HG03108 (cell line): ENCODE measurements around the gene SLC9A8.

Experiments
- ATAC-seq: cut with Tn5 transposase; IDR thresholded peaks from one replicate; pipeline ENCODE4 v1.9.1; 2021; ENCODE audit warnings: moderate library complexity; ENCODE audit not compliant: unreplicated experiment

SLC9A8 gene

GRCh38 chr20:49786196-49786595, 26.4 kb upstream of the SLC9A8 start:
- ATAC-seq: no peak

DNA sequence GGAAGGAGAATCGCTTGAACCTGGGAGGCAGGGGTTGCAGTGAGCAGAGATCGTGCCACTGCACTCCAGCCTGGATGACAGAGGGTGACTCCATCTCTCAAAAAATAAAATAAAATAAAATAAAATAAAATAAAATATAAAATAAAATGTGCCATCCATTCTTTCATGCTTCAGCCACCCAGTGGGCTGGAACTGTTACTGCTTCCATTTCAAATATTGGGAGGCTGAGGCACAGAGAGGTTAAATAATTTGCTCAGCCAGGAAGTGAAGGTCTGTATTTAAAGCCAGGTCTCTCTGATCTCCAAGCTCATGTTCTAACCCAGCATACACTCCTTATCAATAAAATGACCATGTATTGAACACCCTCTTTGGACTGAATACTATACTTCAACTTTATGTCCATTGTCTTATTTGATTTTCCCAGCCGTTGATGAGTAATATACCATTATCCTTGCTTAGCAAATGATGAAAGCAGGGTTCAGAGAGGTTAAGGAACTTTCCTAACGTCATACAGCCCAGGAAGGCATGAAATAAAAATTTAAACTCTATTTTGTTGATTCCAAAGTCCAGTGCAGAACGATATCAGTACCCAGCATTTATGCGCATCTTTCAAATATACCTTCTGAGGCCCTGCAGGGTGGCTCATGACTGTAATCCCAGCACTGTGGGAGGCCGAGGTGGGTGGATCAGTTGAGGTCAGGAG, 25.8 kb upstream of the SLC9A8 start:
- no peak for ATAC-seq

DNA sequence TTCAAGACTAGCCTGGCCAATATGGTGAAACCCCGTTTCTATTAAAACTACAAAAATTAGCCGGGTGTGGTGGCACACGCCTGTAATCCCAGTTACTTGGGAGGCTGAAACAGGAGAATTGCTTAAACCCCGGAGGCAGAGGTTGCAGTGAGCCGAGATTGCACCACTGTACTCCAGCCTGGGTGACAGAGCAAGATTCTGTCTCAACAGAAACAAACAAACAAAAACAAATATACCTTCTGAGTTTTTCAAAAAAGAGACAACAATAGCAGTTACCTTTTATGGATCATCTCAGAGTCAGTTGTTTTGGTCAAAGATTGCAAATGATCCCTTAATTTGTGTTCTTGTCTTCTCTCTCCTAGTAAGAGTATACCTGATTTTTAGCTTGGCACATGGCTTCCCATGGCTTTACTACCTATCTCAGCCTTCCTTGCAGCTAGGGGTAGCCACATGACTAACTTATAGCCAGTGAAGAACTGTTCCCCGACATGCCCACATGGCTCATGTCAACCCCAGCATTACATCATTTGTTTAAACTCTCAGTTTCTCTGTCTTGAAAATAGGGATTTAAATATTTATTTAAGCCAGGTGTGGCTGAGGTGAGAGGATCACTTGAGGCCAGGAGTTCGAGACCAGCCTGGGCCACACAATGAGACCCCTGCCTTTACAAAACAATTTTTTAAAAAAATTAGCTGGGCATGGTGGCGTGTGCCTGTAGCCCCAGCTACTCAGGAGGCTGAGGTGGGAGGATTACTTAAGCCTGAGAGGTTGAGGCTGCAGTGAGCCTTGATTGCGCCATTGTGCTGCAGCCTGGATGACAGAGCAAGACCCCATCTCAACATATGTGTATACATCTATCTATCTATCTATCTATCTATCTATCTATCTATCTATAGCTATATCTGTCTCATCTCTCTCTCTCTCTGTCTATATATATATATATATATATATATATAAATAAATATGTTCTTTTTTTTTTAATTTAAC, 25.0 kb upstream of the SLC9A8 start:
- no peak for ATAC-seq

DNA sequence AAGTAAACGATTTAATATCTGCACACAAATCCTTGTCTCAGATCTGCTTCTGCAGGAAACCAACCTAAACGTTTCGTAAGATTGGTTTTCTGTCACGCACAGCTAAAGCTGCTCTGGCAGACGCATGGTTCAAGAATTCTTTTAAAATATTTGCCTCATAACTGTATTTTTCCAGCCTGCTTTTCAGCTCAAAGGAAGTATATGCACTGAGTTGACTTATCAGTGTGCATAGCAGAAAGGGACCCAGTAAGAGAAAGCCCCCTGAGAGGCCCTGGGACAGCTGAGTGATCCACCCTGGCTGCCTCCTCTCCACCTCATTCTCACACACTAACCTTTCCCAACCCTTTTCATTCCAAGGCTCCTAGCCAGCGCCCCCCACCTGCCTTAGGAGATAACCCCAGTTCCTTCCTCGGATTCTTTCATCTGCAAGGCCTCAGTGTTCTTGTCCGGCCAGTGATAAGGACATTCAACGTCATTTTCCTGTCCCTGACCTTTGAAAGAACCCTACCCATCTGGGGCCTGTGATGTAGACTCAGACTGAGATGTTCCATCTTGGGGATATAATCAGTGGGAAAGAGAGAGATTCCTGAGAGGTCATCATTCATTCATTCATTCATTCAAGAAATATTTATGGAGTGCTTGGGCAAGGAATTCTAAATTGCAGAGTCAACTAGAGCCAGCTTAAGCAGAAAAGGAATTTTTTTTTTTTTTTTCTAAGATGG, 22.4 kb upstream of the SLC9A8 start:
- no peak for ATAC-seq

DNA sequence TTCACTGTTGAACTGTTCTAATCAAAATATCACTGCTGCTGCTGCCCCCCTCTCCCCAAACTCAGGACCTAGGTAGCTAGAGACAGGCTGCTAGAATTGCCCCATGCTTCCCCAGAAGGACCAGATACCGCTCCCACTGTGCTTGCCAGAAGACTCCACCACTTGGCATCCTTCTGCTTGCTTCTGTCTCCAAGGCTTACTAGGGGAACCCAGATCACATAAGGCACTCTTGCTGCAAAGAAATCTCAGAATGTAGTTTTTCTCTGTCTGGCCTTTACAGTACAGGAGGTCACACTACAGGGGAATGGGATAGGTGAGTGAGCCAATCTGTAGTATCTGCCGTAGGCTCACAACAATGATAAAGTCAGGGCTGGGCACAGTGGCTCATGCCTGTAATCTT, 21.5 kb upstream of the SLC9A8 start:
- ATAC-seq: no peak

GRCh38 chr20:49792006-49792405, 20.6 kb upstream of the SLC9A8 start:
- ATAC-seq: no peak

DNA sequence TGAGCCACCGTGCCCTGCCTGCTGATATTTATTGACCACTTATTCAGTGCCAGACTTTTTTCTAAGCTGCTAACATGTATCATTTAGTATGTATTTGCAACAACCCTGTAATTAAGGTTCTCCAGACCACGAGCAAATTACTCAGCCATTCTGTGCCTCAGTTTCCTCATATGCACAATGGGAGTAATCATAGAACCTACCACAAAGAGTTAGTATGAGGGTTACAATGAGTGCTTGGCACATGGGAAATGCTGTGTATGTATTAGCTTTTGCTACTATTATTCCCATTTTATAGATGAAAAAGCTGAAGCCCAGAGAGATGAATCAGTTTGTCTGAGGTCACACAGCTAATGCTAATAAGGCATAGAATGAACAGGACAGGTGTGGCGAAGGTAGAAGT, 20.0 kb upstream of the SLC9A8 start:
- ATAC-seq: no peak

GRCh38 chr20:49794336-49795134, 18.1 kb upstream of the SLC9A8 start:
- no peak for ATAC-seq

DNA sequence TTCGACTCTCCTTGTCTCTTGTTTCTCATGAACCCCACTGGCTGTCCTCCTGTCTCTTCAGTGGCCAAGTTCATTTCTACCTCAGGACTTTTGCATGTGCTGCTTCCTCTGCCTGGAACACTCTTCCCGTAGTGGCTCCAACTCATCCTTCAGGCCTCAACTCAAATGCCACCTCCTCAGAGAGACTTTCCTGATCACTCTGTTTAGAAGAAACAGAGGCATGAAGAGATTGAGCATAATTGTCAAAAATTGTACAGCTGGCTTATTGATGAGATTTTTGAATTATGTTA, 17.5 kb upstream of the SLC9A8 start:
- no peak for ATAC-seq

- ATAC-seq: no peak
Observed at GRCh38 chr20:49796600-49797343, 15.9 kb upstream of the SLC9A8 start.

- ATAC-seq: no peak
Observed at GRCh38 chr20:49797344-49797615, 15.3 kb upstream of the SLC9A8 start.

DNA sequence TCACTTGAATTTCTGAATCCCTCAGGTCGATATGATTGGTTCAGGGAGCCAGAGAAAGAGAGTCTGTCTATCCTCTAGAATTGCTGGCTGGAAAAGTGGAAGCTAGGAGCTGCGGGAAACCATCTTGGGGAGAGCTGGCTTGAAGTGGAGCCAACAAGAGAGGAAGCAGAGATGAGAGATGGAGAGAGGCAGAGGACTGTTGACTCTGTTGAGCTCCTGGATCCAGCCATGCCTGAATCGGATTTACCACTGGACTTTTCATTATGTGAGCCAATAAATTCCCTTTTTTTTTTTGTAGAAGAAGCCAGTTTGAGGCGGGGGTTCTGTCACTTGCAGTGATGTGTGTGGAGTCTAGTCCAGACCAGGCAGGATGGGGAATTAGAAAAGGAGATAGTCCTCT, 13.9 kb upstream of the SLC9A8 start:
- no peak for ATAC-seq

DNA sequence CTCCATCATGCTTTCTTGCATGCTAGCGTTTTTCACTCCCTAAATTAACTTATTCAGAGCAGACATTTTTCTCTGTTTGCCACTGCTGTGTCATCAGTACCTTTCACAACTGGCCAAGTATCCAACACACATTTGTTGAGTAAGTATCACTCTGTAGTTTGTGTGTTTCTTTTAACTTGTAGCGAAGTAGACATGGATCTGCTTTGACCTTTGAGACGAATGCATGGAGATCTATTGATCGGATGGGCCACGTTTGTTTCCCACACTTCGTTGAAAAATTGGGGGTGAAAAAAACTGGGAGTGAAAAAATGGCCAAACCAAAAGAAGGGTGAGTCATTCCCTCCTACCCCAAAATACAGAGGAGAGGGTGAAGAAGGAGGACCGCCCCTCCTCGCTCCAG, 12.9 kb upstream of the SLC9A8 start:
- no peak for ATAC-seq

GRCh38 chr20:49803418-49803817, 9.2 kb upstream of the SLC9A8 start:
- no peak for ATAC-seq

DNA sequence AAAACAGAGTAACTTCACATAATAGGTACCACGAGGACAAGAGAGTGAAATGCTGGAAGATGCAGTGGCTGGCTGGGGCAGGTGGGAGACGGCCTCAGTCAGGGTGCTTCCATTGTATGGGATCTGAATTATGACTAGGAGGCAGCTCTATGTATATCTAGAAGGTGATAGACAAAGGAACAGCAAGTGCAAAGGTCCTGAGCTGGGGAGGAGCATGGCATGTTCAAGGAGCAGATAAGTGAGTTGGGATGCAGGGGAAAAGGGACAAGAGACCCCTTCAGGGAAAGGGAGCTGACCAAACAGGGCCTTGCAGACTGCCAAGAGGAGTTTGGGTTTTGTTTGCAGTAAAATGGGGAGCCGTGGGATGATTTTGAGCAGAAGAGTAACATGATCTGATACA, 8.3 kb upstream of the SLC9A8 start:
- ATAC-seq: no peak

DNA sequence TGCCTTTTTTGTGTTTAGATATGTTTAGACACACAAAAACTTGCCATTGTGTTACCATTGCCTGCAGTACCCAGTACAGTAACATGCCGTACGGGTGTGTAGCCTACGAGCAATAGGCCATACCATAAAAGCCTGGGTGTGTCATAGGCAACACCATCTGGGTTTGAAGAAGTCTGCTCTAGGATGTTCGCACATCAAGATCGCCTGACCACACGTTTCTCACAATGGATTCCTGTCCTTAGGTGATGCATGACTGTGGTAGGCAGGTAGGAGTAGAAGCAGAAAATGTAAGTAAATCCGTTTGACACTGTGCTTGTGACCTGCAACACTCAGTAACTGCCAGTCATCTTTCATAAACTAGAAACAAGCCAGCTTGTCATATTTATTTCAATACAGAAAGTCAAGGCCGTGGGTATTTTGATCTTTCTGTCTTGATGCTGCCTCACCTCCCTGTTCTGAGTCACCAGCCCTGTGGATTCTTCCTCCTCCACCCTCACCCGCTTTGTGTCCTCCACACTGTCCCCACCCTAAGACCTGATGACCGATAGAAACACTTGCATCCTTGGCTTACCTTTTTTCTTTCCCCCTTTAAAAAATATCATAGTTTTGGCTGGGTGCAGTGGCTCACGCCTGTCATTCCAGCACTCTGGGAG, 7.3 kb upstream of the SLC9A8 start:
- ATAC-seq: peak; percentile 46

DNA sequence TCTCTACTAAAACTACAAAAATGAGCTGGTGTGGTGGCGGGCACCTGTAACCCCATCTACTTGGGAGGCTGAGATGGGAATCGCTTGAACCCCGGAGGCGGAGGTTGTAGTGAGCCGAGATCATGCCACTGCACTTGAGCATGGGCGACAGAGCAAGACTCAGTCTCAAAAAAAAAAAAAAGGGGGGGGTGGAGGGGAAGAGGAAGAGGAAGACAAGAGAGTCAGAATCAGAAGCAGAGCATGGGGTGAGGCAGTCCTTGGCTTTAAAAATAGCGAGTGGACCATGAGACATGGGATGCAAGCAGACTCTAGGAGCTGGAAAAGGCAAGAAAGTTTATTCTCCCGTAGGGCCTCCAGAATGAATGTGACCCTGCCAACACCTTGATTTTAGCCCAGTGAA, 3.9 kb upstream of the SLC9A8 start:
- no peak for ATAC-seq

DNA sequence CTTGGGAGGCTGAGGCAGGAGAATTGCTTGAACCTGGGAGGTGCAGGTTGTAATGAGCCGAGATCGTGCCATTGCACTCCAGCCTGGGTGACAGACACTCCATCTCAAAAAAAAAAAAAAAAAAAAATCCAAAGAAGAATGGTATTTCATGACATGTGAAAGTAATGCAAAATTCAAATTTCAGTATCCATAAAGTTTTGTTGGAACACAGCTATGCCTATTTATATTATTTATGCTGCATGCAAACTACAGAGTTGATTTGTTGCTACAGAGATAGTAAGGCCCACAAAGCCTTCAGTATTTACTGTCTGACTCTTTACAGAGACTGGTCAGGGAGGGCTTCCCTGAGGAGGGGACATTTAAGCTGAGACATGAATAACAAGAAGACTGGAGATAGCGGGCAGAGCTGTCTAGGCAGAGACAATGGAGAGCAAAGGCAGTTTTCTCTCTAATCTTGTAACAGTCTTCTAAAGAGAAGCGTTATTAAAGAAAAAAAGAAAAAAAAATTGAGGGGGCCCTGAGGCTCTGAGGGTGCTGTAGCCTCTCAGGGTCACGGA, 2.7 kb upstream of the SLC9A8 start:
- no peak for ATAC-seq

- no peak for ATAC-seq
Observed at GRCh38 chr20:49810491-49811190, 2.0 kb upstream of the SLC9A8 start.
